Left kidney (tissue), 2 donors: Measurements from ENCODE around the gene WNK2. TPM values are rescaled to one million over a fixed set of nuclear protein-coding genes. Genes with fewer than 3 reads are reported as not detected.

ENCODE experiments used
- DNase-seq: peaks from one replicate; pipeline ENCODE4 v3.0.0-alpha.2; 2013
- polyA plus RNA-seq: library from polyadenylated mRNA; unstranded; fragments of 120-200 nt; gene quantifications from one replicate; pipeline ENCODE4 v1.2.1, GENCODE V29; 2013; ENCODE audit not compliant: insufficient read length

WNK2 gene
- polyA plus RNA-seq, 1 donor: 28.5 TPM

GRCh38 chr9:93218671-93219420 lies 34.9 kb downstream of the WNK2 start:
- DNase-seq: no peak

GRCh38 chr9:93219692-93220091 lies 35.8 kb downstream of the WNK2 start:
- no peak for DNase-seq

GRCh38 chr9:93220627-93221026 lies 36.7 kb downstream of the WNK2 start:
- no peak for DNase-seq

- DNase-seq: no peak
These were observed 37.1 kb downstream of the WNK2 start for GRCh38 chr9:93221044-93221443.

- no peak for DNase-seq
These were observed 38.9 kb downstream of the WNK2 start for GRCh38 chr9:93222890-93223259.

- DNase-seq: no peak
These were observed 39.6 kb downstream of the WNK2 start for GRCh38 chr9:93223260-93224180.

GRCh38 chr9:93224591-93224990 lies 40.7 kb downstream of the WNK2 start:
- no peak for DNase-seq

- no peak for DNase-seq
These were observed 41.5 kb downstream of the WNK2 start for GRCh38 chr9:93225417-93225816.

- no peak for DNase-seq
These were observed 42.0 kb downstream of the WNK2 start for GRCh38 chr9:93225892-93226291.

GRCh38 chr9:93226819-93227218 lies 42.9 kb downstream of the WNK2 start:
- DNase-seq: no peak

- DNase-seq: no peak
These were observed 44.1 kb downstream of the WNK2 start for GRCh38 chr9:93228030-93228429.

GRCh38 chr9:93228453-93228852 lies 44.5 kb downstream of the WNK2 start:
- DNase-seq: no peak

- DNase-seq: no peak
These were observed 45.7 kb downstream of the WNK2 start for GRCh38 chr9:93229636-93230035.

- DNase-seq: no peak
These were observed 46.2 kb downstream of the WNK2 start for GRCh38 chr9:93230185-93230584.

- DNase-seq: no peak
These were observed 46.7 kb downstream of the WNK2 start for GRCh38 chr9:93230601-93231000.

GRCh38 chr9:93231121-93231694 lies 47.3 kb downstream of the WNK2 start:
- no peak for DNase-seq

- DNase-seq: no peak
These were observed 47.8 kb downstream of the WNK2 start for GRCh38 chr9:93231716-93232115.

- DNase-seq: no peak
These were observed 48.5 kb downstream of the WNK2 start for GRCh38 chr9:93232388-93232960.

GRCh38 chr9:93233033-93233432 lies 49.1 kb downstream of the WNK2 start:
- DNase-seq: no peak

GRCh38 chr9:93234600-93234999 lies 50.7 kb downstream of the WNK2 start:
- no peak for DNase-seq

GRCh38 chr9:93235300-93235960 lies 51.5 kb downstream of the WNK2 start:
- peak; percentile 68 for DNase-seq
